Rectal smooth muscle tissue (tissue), 1 donor: Measurements from ENCODE around the gene PLEKHA6.

Experiments used
- H3K27ac ChIP-seq: one replicate; pipeline ENCODE4 v1.7.0; 2013; ENCODE audit warnings: low read depth, low read length, inconsistent platforms
- H3K27me3 ChIP-seq: one replicate; pipeline ENCODE4 v1.7.0; 2013; ENCODE audit warnings: low read length; ENCODE audit not compliant: control insufficient read depth, insufficient read depth
- H3K36me3 ChIP-seq: one replicate; pipeline ENCODE4 v1.7.0; 2013; ENCODE audit warnings: low read length; ENCODE audit not compliant: control insufficient read depth, insufficient read depth
- H3K4me1 ChIP-seq: one replicate; pipeline ENCODE4 v1.7.0; 2013; ENCODE audit warnings: low read length; ENCODE audit not compliant: control insufficient read depth, insufficient read depth
- H3K4me3 ChIP-seq: one replicate; pipeline ENCODE4 v1.7.0; 2013; ENCODE audit warnings: low read length
- H3K9ac ChIP-seq: one replicate; pipeline ENCODE4 v1.7.0; 2013; ENCODE audit warnings: low read length

Gene PLEKHA6

GRCh38 chr1:204398197-204399125 is 38.7 kb upstream of the PLEKHA6 start:
- no peaks in the 10 kb centered on the region for H3K4me1 ChIP-seq
- H3K27me3 ChIP-seq = no peaks in the 10 kb centered on the region
- no peak overlapping the region for H3K27ac ChIP-seq
- H3K36me3 ChIP-seq = no peaks in the 10 kb centered on the region
- H3K4me3 ChIP-seq = no peak overlapping the region
- no peak overlapping the region for H3K9ac ChIP-seq

DNA sequence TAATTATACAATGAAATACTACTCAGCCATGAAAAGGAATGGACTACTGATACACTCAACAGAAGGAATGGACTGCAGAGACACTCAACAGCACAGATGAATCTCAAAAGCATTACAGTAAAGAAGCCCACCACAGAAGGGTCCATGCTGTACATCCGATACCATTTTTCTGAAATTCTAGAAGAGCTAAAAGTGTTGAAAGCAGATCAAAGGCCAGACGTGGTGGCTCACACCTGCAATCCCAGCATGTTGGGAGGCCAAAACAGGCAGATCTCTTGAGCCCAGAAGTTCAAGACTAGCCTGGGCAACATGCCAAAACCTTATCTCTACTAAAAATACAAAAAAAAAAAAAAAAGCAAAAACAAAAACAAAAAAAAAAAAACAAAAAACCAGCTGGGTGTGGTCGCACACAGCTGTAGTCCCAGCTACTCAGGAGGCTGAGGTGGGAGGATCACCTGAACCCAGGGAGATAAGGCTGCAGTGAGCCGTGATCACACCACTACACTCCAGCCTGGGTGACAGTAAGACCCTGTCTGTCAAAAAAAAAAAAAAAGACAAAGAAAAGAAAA is 36.4 kb upstream of the PLEKHA6 start:
- Histone ChIP-seq H3K36me3 (no peaks in the 10 kb centered on the region), H3K4me3 (no peak overlapping the region), H3K27ac (no peak overlapping the region), H3K27me3 (no peaks in the 10 kb centered on the region), H3K9ac (no peak overlapping the region), H3K4me1 (no peaks in the 10 kb centered on the region)

DNA sequence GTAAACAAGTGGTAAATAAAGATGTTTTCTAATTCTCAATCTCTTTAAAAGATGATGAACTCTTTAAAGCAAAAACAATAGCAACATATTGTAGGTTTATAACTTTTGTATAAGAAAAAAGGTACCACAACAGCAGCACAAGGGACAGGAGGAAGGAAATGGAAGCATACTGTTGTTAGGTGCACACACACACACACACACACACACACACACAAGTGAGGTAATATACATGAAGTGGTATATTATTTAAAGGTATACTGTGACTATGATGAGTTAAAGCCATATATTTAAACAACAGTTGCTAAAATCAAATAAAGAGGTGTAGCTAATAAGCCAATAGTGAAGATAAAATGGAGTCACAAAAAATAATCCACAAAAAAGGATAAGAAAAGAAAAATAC is 31.9 kb upstream of the PLEKHA6 start:
- H3K27me3 ChIP-seq = no peaks in the 10 kb centered on the region
- H3K4me1 ChIP-seq = no peaks in the 10 kb centered on the region
- H3K9ac ChIP-seq = no peak overlapping the region
- H3K27ac ChIP-seq = no peak overlapping the region
- H3K4me3 ChIP-seq = no peak overlapping the region
- H3K36me3 ChIP-seq = no peaks in the 10 kb centered on the region

DNA sequence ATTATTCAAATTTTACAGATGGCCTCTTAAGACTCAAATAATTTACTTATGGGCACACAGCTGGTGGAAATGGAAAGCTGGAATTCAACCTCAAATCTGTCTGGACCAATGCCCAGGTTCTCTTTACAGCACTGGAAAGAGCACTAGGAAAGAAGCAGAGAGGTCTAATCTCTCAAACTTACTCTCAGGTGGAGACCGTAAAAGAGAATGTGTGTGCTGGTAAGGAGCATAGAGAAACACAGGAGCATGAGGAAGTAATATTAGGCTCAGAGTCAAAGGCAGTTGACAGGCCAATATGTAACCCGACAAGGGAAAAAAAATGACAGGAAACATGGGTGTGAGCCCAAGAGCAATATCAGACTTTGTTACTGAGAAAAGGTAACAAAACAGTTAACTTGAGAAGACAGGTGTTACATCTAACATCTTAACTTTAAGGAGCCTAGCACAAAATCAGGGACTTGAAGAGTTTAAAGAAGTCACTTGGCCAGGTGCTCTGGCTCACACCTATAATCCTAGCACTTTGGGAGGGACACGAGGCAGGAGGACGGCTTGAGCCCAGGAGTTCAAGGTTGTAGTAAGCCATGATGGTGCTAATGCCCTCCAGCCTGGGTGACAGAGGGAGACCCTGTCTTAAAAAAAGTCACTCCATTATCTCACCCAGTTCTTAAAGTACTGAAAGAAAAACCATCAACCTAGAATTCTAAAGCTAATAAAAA is 31.2 kb upstream of the PLEKHA6 start:
- Histone ChIP-seq H3K4me3 (no peak overlapping the region), H3K27ac (no peak overlapping the region), H3K4me1 (no peaks in the 10 kb centered on the region), H3K36me3 (no peaks in the 10 kb centered on the region), H3K27me3 (no peaks in the 10 kb centered on the region), H3K9ac (no peak overlapping the region)

DNA sequence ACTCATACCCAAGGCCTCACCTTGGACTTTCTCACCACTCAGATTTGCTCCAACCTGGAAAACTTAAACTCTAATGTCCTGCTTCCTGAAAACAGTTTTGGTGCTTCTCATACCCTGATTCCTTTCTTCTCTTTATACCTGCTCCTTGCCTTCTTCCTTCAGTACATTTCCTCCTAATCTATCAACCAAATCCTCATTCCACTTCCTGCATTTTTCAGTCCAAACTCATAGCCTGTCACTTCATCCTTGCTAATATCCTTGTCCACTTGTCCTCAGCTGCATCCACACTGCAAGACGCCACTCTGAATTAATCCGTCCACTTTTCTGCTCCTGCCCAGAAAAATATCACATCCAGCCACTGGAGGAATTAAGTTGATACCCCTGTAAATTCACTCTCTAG is 26.0 kb upstream of the PLEKHA6 start:
- no peaks in the 10 kb centered on the region for H3K4me1 ChIP-seq
- H3K9ac ChIP-seq = no peak overlapping the region

DNA sequence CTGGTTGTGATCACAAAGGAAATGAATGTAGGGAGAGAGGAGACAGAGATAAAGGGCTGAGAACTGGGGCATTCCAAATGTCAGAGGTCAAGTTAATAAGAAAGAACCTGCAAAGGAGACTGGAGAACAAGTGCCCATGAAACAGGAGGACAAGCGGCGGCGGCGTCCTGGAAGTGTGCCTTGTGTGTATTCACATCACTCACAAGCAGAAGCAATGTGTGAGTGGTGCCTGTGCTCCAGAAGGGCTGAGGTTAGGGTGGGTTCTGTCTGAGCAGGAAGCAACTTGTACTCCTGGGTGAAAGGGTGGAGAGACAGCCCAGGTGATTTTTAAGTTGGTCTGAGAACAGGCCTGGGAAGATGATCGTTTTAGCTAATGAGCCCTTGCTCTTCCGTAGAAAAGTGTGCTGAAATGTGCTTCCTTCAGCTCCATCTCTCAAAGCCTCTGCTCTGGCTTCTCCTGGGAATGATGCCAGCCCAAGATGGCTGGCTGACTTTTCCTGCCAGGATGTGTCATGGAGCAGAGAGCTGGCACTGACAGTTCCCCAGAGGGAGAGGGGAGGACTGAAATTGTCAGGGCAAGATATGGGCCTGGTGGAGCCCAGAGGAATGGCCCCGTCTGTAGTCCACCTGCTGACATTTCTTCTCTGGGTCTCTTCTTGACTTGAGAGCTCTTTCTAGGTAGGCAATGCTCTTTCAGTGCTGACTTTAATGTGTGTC is 25.1 kb upstream of the PLEKHA6 start:
- Histone ChIP-seq H3K9ac (no peak overlapping the region), H3K36me3 (no peaks in the 10 kb centered on the region), H3K4me1 (no peaks in the 10 kb centered on the region), H3K27me3 (peaks cover 1% of the 10 kb centered on the region), H3K27ac (no peak overlapping the region), H3K4me3 (no peak overlapping the region)

More for the DNA sequence above, 26.0 kb upstream of the PLEKHA6 start:
- no peaks in the 10 kb centered on the region for H3K27me3 ChIP-seq
- no peak overlapping the region for H3K4me3 ChIP-seq
- H3K27ac ChIP-seq = no peak overlapping the region
- H3K36me3 ChIP-seq = no peaks in the 10 kb centered on the region

DNA sequence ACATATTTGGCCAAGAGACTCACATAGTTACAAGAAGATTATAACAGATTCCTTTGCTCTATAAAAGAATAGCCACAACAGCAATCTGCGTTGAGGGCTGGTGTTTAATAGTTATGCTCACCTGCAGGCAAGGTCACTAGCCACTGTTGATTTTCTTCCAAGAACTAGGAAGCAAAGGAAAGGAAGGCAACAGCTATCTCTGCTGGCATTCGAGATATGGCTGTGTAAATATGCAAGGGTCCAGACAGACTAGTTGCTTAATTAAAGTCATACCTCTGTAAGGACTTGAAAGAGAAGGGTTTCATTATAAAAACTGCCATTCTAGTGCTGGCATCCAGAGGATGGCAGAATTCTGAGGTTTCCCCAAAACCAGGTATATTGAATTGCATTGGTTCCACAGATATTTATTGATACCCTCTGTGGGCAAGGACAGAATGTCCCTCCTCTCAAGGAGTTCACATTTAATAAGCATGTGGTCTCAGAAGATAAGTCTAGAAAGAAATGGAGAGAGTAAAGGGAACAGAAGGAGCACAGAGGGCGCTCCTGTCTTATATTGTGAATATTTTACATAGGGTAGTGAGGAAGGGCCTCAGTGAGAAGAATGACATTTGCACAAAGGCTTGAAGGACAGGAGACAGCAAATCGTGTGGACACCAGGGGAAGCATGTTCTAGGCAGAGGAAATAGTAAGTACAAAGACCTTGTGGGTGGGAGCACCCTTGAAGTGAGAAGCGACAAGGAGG is 23.6 kb upstream of the PLEKHA6 start:
- no peak overlapping the region for H3K9ac ChIP-seq
- no peaks in the 10 kb centered on the region for H3K36me3 ChIP-seq
- H3K27ac ChIP-seq = no peak overlapping the region
- peaks cover 3% of the 10 kb centered on the region for H3K27me3 ChIP-seq
- no peaks in the 10 kb centered on the region for H3K4me1 ChIP-seq
- H3K4me3 ChIP-seq = no peak overlapping the region

DNA sequence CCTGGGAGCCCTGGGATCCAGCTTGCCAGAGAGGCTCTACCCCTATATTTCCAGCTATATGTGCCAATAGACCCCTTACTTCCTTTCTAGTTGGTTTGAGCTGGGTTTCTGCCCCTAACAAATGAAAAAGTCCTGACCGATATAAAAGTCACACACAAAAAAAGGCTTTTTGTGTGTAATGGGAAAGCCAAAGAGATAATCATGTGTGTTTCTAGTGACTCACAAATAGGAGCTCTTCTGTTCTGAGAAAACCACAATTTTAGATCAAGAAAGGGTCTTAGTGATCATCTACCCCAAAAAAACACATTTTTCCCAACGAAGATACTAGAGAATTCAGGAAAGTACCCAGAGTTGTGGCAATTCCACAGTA is 23.0 kb upstream of the PLEKHA6 start:
- H3K27ac ChIP-seq = no peak overlapping the region
- no peaks in the 10 kb centered on the region for H3K36me3 ChIP-seq
- peaks cover 5% of the 10 kb centered on the region for H3K27me3 ChIP-seq
- no peak overlapping the region for H3K9ac ChIP-seq
- no peaks in the 10 kb centered on the region for H3K4me1 ChIP-seq
- H3K4me3 ChIP-seq = no peak overlapping the region

GRCh38 chr1:204380293-204380831 is 20.6 kb upstream of the PLEKHA6 start:
- Histone ChIP-seq H3K4me3 (no peak overlapping the region), H3K27me3 (peaks cover 5% of the 10 kb centered on the region), H3K36me3 (no peaks in the 10 kb centered on the region), H3K9ac (no peak overlapping the region), H3K4me1 (no peaks in the 10 kb centered on the region), H3K27ac (no peak overlapping the region)

GRCh38 chr1:204377800-204378668 is 18.3 kb upstream of the PLEKHA6 start:
- Histone ChIP-seq H3K4me3 (peak overlapping the region; percentile 60), H3K27me3 (peaks cover 11% of the 10 kb centered on the region), H3K4me1 (no peaks in the 10 kb centered on the region), H3K9ac (no peak overlapping the region), H3K36me3 (no peaks in the 10 kb centered on the region), H3K27ac (no peak overlapping the region)
